SW480 (cell line): ENCODE measurements around the gene LGALS9B.
"Not testable (repeated sequence)": the region's sequence is repeated elsewhere in the genome, so short reads cannot be mapped to it uniquely, and the experiment has no call there.

ENCODE experiments used
- DNase-seq: peaks from one replicate; pipeline ENCODE4 v3.0.0-alpha.2; 2016; ENCODE audit warnings: low spot score

Gene LGALS9B

GRCh38 chr17:20416381-20416911, 50.9 kb downstream of the LGALS9B start:
- DNase-seq, result not testable (repeated sequence)

GRCh38 chr17:20415479-20415878, 51.9 kb downstream of the LGALS9B start:
- DNase-seq, result not testable (repeated sequence)

- DNase-seq, result not testable (repeated sequence)
These were observed 65.9 kb downstream of the LGALS9B start for GRCh38 chr17:20401306-20402022.

GRCh38 chr17:20400559-20401305, 66.6 kb downstream of the LGALS9B start:
- not testable (repeated sequence) for DNase-seq
